ENCODE measurements around the gene CHID1. TPM values are rescaled to one million over a fixed set of nuclear protein-coding genes. Genes with fewer than 3 reads are reported as not detected.

CHID1 gene
- total and polyA plus RNA-seq, 2 of the 4 experiments (the other 2 are of a cell fraction) = 34.2 to 121 TPM

GRCh38 chr11:929405-929804, 18.8 kb upstream of the CHID1 start:
- peaks cover 12% of the 10 kb centered on the region for H3K36me3 ChIP-seq (ENCODE audit: control insufficient read depth, insufficient read depth, low read length)
- no TSS peak for BruUV-seq (replicated peaks)
- no peak overlapping the region for H2BK15ac ChIP-seq (ENCODE audit: low read depth, low read length)
- H3K79me1 ChIP-seq (ENCODE audit: low read depth in 1 of 2, low read length in 2 of 2) = peaks cover 17 to 78% of the 10 kb centered on the region in 2 experiments
- peaks cover 8% of the 10 kb centered on the region for H3K4me1 ChIP-seq (ENCODE audit: control insufficient read depth, insufficient read depth, low read length)
- H2AK5ac ChIP-seq (ENCODE audit: low read depth, low read length) = no peak overlapping the region
- H2AFZ ChIP-seq (replicated peaks; ENCODE audit: low read length, poor library complexity) = no peak overlapping the region
- H3K4ac ChIP-seq (ENCODE audit: low read depth, low read length) = no peak overlapping the region
- H4K5ac ChIP-seq (ENCODE audit: low read depth, low read length) = no peak overlapping the region
- H3K14ac ChIP-seq (replicated peaks; ENCODE audit: low read depth, low read length) = no peak overlapping the region
- DNase-seq = no peak
- no peaks in the 10 kb centered on the region for H3K27me3 ChIP-seq (ENCODE audit: control insufficient read depth, insufficient read depth, low read length)
- H4K8ac ChIP-seq (ENCODE audit: low read depth in 2 of 2, low read length in 2 of 2) = no peak overlapping the region
- no peak overlapping the region for H2AK9ac ChIP-seq (replicated peaks; ENCODE audit: low read depth, low read length, poor library complexity)
- no peak overlapping the region for H4K91ac ChIP-seq (ENCODE audit: insufficient read depth, low read depth, low read length)
- ChIA-PET POLR2A (ENCODE audit: unreplicated experiment) (no interaction called here), CTCF (no interaction called here)
- dilution Hi-C loops (cut with HindIII; ENCODE audit: low sequenced_read_pairs, unreplicated experiment) (no loop called here), in situ Hi-C loops (cut with MboI; ENCODE audit: low sequenced_read_pairs) (no loop called here), intact Hi-C loops (cut with micrococcal nuclease) (no loop called here)
- H3K18ac ChIP-seq (ENCODE audit: low read depth, low read length) = no peak overlapping the region
- no peak overlapping the region for H3K4me2 ChIP-seq (ENCODE audit: low read depth, low read length)
- H3K23ac ChIP-seq (ENCODE audit: low read depth, low read length) = no peak overlapping the region
- H3K9me3 ChIP-seq (ENCODE audit: control insufficient read depth, insufficient read depth, low read length) = no peaks in the 10 kb centered on the region
- H2BK5ac ChIP-seq (ENCODE audit: low read depth, low read length, poor library complexity, severe bottlenecking) = no peak overlapping the region
- H4K20me1 ChIP-seq (ENCODE audit: insufficient read depth, low read length) = peaks cover 75% of the 10 kb centered on the region
- 100% methylated on average over 6 of the region's 11 CpGs; no CpG with 5 or more reads in 1 of the 2 experiments for WGBS, 2 experiments (ENCODE audit: extremely low coverage in 2 of 2, insufficient read length in 1 of 2)
- H3K56ac ChIP-seq (ENCODE audit: extremely low read depth, insufficient read depth, low read length) = no peak overlapping the region
- no peak for ATAC-seq (ENCODE audit: low read depth)
- H3K27ac ChIP-seq (ENCODE audit: insufficient read depth, low read length) = no peak overlapping the region
- peaks cover 19% of the 10 kb centered on the region for H3K9me1 ChIP-seq (ENCODE audit: insufficient read depth, low read length)
- H3K9ac ChIP-seq (ENCODE audit: low read depth, low read length) = no peak overlapping the region
- no peak overlapping the region for H2BK120ac ChIP-seq (ENCODE audit: low read depth, low read length)
- no peak overlapping the region for H2BK20ac ChIP-seq (ENCODE audit: low read depth, low read length)
- TF ChIP-seq NFE2L2 (IDR thresholded peaks at IDR 0.05; ENCODE audit: low read depth, low read length) (no peak), MXI1 (IDR thresholded peaks at IDR 0.05; ENCODE audit: borderline replicate concordance, low read depth, low read length) (no peak), MAFK (IDR thresholded peaks at IDR 0.05; ENCODE audit: low read depth, low read length) (no peak), CEBPB (IDR thresholded peaks at IDR 0.05; ENCODE audit: low read depth, low read length) (no peak)
- TF ChIP-seq, protein P1, sequence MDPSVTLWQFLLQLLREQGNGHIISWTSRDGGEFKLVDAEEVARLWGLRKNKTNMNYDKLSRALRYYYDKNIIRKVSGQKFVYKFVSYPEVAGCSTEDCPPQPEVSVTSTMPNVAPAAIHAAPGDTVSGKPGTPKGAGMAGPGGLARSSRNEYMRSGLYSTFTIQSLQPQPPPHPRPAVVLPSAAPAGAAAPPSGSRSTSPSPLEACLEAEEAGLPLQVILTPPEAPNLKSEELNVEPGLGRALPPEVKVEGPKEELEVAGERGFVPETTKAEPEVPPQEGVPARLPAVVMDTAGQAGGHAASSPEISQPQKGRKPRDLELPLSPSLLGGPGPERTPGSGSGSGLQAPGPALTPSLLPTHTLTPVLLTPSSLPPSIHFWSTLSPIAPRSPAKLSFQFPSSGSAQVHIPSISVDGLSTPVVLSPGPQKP (IDR thresholded peaks at IDR 0.05; ENCODE audit: borderline replicate concordance, low read depth, low read length) = no peak
- H3K4me3 ChIP-seq (ENCODE audit: insufficient read depth, low read depth, low read length) = no peak overlapping the region
